DND-41 (cell line): Measurements from ENCODE around the gene COX5A.
"Not testable (repeated sequence)": the region's sequence is repeated elsewhere in the genome, so short reads cannot be mapped to it uniquely, and the experiment has no call there.

Source experiments
- ATAC-seq: fragments of 200-7000 bp; cut with Tn5 transposase; 3 replicates; pipeline ENCODE4 v1.9.1; 2021; ENCODE audit warnings: low read depth; ENCODE audit not compliant: insufficient read depth
- DNase-seq: peaks from one replicate; pipeline ENCODE4 v3.0.0-alpha.2; 2020
- H2AFZ ChIP-seq: 2 replicates; pipeline ENCODE4 v1.6.0; 2012; ENCODE audit warnings: low read depth, low read length
- H3K27ac ChIP-seq: 2 replicates; pipeline ENCODE4 v1.5.1; 2012; ENCODE audit warnings: low read length, inconsistent platforms
- H3K27me3 ChIP-seq: fragments of 200-600 bp; sonication (generic); 2 replicates; pipeline ENCODE4 v1.6.0; 2012; ENCODE audit warnings: low read length, mild to moderate bottlenecking, inconsistent platforms; ENCODE audit not compliant: insufficient read depth, poor library complexity
- H3K36me3 ChIP-seq: 2 replicates; pipeline ENCODE4 v1.5.1; 2012; ENCODE audit warnings: low read length, inconsistent platforms; ENCODE audit not compliant: insufficient read depth
- H3K4me1 ChIP-seq: 2 replicates; pipeline ENCODE4 v1.5.1; 2012; ENCODE audit warnings: mild to moderate bottlenecking, low read length; ENCODE audit not compliant: insufficient read depth
- H3K4me2 ChIP-seq: 2 replicates; pipeline ENCODE4 v1.6.0; 2012; ENCODE audit warnings: mild to moderate bottlenecking, moderate library complexity, low read length, inconsistent platforms; ENCODE audit not compliant: insufficient read depth
- H3K4me3 ChIP-seq, 2 experiments: fragments of 200-600 bp in 1 of 2; shearing (Covaris generic) in 1 of 2; 2 replicates each; pipeline ENCODE4 v1.5.1; 2012 to 2016; ENCODE audit warnings: inconsistent platforms in 2 of 2, low read length in 2 of 2, mild to moderate bottlenecking in 2 of 2, low read depth in 1 of 2, moderate library complexity in 1 of 2
- H3K79me2 ChIP-seq: 2 replicates; pipeline ENCODE4 v1.6.0; 2012; ENCODE audit warnings: low read length, inconsistent platforms; ENCODE audit not compliant: insufficient read depth
- H3K9ac ChIP-seq: 2 replicates; pipeline ENCODE4 v1.6.0; 2012; ENCODE audit warnings: low read depth, mild to moderate bottlenecking, inconsistent platforms, low read length, moderate library complexity
- H3K9me3 ChIP-seq: 2 replicates; pipeline ENCODE4 v1.5.1; 2012; ENCODE audit warnings: low read length, moderate library complexity, mild to moderate bottlenecking, inconsistent platforms; ENCODE audit not compliant: insufficient read depth, severe bottlenecking
- H4K20me1 ChIP-seq: 2 replicates; pipeline ENCODE4 v1.6.0; 2012; ENCODE audit warnings: low read length; ENCODE audit not compliant: insufficient read depth
- EZH2 ChIP-seq: IDR thresholded peaks from 3 replicates; pipeline ENCODE4 v1.6.1; 2012; ENCODE audit warnings: borderline replicate concordance, low read depth, mild to moderate bottlenecking, moderate library complexity, low read length, inconsistent platforms; ENCODE audit not compliant: severe bottlenecking
- TF ChIP-seq, protein P1 (sequence below): IDR thresholded peaks from 2 replicates; pipeline ENCODE4 v1.5.1; 2012; ENCODE audit warnings: borderline replicate concordance, low read length, moderate library complexity, mild to moderate bottlenecking; ENCODE audit not compliant: poor library complexity, severe bottlenecking; ENCODE audit errors: extremely low read depth

The COX5A gene

DNA sequence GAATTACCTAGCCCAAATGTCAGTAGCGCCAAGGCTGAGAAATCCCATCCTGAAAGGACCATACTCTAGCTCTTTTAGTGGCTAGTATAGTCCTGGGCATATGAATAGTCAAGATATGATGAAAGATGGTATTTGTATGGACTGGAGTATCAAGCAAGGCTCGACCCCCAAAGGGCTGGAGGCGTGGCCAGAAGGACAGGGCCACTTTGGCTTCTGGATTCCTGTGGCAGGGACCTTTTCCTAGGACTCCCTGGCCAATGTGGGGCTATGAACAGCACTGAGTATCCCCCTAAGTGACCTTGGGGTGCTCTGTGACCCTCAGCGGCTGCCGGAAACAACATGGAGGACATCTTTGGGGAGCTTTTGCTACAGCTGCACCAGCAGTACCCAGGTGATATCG lies 42.0 kb downstream of the COX5A start:
- Histone ChIP-seq H3K27me3 (no peaks in the 10 kb centered on the region), H3K79me2 (peaks cover 3% of the 10 kb centered on the region; the same call in 1 of the 2 replicates), H3K9me3 (no peaks in the 10 kb centered on the region), H2AFZ (no peak overlapping the region), H3K4me1 (peaks cover 8% of the 10 kb centered on the region), H3K9ac (no peak overlapping the region), H3K27ac (no peak overlapping the region), H3K36me3 (peaks cover 63% of the 10 kb centered on the region), H3K4me3 (no peak overlapping the region), H3K4me2 (no peak overlapping the region), H4K20me1 (no peaks in the 10 kb centered on the region)
- no peak for ATAC-seq
- no peak for DNase-seq
- TF ChIP-seq, protein P1, sequence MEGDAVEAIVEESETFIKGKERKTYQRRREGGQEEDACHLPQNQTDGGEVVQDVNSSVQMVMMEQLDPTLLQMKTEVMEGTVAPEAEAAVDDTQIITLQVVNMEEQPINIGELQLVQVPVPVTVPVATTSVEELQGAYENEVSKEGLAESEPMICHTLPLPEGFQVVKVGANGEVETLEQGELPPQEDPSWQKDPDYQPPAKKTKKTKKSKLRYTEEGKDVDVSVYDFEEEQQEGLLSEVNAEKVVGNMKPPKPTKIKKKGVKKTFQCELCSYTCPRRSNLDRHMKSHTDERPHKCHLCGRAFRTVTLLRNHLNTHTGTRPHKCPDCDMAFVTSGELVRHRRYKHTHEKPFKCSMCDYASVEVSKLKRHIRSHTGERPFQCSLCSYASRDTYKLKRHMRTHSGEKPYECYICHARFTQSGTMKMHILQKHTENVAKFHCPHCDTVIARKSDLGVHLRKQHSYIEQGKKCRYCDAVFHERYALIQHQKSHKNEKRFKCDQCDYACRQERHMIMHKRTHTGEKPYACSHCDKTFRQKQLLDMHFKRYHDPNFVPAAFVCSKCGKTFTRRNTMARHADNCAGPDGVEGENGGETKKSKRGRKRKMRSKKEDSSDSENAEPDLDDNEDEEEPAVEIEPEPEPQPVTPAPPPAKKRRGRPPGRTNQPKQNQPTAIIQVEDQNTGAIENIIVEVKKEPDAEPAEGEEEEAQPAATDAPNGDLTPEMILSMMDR, result no peak
- no peak for TF ChIP-seq EZH2

DNA sequence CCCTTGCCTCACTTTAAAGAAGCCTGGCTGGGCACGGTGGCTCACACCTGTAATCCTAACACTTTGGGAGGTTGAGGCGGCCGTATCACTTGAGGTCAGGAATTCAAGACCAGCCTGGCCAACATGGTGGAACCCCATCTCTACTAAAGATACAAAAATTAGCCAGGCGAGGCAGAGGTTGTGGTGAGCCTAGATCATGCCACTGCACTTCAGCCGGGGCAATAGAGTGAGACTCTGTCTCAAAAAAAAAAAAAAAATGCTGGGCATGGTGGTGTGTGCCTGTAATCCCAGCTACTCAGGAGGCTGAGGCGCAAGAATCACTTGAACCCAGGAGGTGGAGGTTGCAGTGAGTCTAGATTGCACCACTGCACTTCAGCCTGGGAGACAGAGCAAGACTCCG lies 43.5 kb downstream of the COX5A start:
- H3K9me3 ChIP-seq, H3K4me2 ChIP-seq, ATAC-seq, H3K9ac ChIP-seq, H3K4me3 ChIP-seq, DNase-seq, H2AFZ ChIP-seq, H4K20me1 ChIP-seq, H3K27me3 ChIP-seq, H3K27ac ChIP-seq: not testable (repeated sequence)
- Histone ChIP-seq H3K36me3 (peaks cover 51% of the 10 kb centered on the region), H3K79me2 (peaks cover 12% of the 10 kb centered on the region), H3K4me1 (peaks cover 22% of the 10 kb centered on the region)

DNA sequence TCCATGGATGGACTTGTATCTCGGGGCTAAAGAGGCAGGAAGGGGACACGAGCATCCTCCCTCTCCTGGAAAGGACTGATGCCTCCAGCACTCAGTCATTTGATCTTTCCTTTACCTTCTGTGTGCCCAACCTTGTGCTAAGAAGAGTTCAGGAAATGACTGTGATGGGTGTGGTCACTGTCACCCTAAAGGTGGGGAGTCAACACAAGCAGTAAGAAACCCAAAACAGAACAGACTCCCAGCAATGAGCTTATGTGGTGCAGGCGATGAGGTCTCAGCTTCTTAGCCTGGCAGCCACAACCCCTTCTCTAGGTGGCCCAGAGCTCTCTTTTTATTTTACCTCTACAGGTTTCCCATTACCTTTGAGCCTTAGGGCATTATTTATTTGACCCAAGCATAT lies 44.2 kb downstream of the COX5A start:
- Histone ChIP-seq H3K4me2 (no peak overlapping the region), H3K4me3 (no peak overlapping the region), H3K79me2 (peaks cover 12% of the 10 kb centered on the region), H3K36me3 (peaks cover 46% of the 10 kb centered on the region), H3K9ac (no peak overlapping the region), H3K9me3 (no peaks in the 10 kb centered on the region), H4K20me1 (no peaks in the 10 kb centered on the region), H2AFZ (no peak overlapping the region), H3K27ac (no peak overlapping the region), H3K4me1 (peaks cover 30% of the 10 kb centered on the region), H3K27me3 (no peaks in the 10 kb centered on the region)
- TF ChIP-seq EZH2, result no peak
- TF ChIP-seq, protein P1, result no peak
- no peak for ATAC-seq
- DNase-seq, result no peak

DNA sequence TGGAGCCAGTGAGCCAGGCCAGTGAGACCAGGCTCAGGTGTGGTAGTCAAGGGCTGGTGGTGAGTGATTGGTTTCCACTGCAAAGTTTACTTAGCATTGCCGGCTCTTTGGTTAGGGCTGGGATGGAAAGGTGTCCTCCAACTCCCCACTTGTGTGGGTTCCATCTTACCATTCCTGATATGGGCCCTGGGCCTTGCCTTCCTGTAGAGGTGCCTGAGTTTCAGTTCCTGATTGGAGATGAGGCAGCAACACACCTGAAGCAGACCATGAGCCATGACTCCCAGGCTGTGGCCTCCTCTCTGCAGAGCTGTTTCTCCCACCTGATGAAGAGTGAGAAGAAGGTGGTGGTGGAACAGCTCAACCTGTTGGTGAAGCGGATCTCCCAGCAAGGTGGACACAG lies 44.9 kb downstream of the COX5A start:
- no peak overlapping the region for H3K27ac ChIP-seq
- peaks cover 12% of the 10 kb centered on the region for H3K79me2 ChIP-seq
- no peaks in the 10 kb centered on the region for H3K27me3 ChIP-seq
- no peaks in the 10 kb centered on the region for H4K20me1 ChIP-seq
- H3K4me1 ChIP-seq, result peaks cover 30% of the 10 kb centered on the region
- DNase-seq (no peak), ATAC-seq (no peak)
- no peaks in the 10 kb centered on the region for H3K9me3 ChIP-seq
- no peak overlapping the region for H3K9ac ChIP-seq
- H3K4me2 ChIP-seq, result no peak overlapping the region
- H3K4me3 ChIP-seq, result no peak overlapping the region
- TF ChIP-seq EZH2, result no peak
- TF ChIP-seq, protein P1, result no peak
- peaks cover 42% of the 10 kb centered on the region for H3K36me3 ChIP-seq
- no peak overlapping the region for H2AFZ ChIP-seq
